Activated gamma-delta T cell treated with anti-CD3 and anti-CD28 coated beads, Interleukin-2, amount 50 U/mL, for 16 hours (primary cell): ENCODE data around the gene HLA-DPA1.
A peak's percentile ranks its signal among the peaks of the same experiment; 100 is the strongest.

Experiments used
- DNase-seq: peaks from one replicate; pipeline ENCODE4 v3.0.0-alpha.2; 2020; ENCODE audit warnings: low read depth

Gene HLA-DPA1

DNA sequence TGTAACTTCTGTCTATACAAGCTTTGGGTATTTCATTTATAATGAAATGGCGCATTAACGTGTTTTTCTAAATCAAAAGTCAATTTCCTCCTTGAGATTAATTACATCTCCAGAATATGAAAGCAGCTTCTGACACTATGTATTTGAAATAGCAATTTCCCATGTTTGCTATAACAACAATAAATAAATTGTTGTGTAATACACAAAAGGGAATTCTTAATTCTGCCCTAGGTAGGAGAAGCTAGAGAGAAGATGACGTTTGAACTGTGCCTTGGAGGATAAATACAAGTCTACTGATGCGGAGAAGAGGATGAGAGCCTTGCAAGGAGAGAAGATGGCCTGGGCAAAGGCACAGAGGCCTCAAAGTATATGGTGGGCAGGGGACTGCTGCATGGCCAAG is 56.4 kb downstream of the HLA-DPA1 start:
- DNase-seq = no peak

DNA sequence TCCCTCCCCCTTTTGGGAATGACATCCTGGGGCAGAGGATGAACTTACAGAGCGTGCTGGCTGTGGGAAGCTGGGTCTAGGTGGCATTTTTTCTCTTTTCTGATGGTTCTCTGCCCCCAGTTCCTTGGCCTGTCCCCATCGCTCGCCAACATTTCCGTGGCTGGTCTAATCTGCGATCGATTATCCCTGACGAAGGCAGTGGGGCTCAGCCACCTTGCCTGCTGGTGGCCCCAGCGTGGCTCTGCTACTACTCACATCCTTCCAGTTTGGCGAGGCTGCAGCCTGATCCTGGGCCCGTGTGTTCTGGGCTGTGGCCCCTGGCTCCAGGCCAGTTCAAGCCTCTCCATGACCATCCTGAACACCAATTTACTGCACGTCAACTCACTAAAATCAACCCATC is 57.7 kb downstream of the HLA-DPA1 start:
- DNase-seq = no peak

DNA sequence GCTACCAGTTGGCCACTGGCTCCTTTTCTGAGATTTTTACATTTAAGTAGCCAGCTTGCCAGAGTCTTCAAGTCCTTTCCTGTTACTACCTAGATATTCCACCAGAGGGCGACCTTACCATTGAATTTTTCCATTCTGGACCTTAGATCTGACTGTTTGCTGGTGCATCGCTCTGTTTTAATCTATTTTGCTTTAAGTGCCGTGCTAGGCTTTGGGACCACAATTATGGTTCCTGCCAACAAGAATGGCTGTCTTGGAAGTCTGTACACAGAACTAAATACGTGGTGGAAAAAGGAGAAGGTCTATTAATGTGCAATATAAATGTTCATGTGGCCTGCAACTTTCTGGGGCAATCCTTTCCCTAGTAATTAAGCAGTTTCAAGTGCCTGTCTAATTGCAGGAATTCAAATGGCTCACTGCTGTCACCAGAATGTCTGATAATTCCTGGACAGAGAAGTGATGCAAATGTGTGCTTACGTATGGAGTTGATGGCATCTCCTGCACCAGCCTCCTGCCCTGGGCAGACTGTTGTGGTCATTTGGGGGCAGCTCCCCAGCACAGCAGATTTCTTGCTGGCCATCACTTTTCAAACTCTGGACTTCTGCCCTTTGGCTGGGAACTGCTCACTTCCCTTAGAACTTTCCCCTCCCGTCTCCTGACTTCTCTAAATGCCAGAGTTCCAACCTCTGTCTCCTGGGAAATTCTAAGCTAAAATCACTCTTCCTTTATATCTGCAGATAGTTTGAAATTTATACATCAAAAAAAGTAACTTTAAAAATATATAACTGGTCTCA is 58.4 kb downstream of the HLA-DPA1 start:
- DNase-seq = peak; percentile 42
